Posterior vena cava (tissue), 2 donors: ENCODE data around the gene CREB3. TPM values are rescaled to one million over a fixed set of nuclear protein-coding genes. Genes with fewer than 3 reads are reported as not detected.

ENCODE experiments used
- DNase-seq: peaks from one replicate; pipeline ENCODE4 v3.0.0-alpha.2; 2020; ENCODE audit warnings: low spot score
- intact Hi-C, 2 donors: fragments of 100-400 bp; cut with DNase I; formaldehyde crosslinking; loops; one replicate each; pipeline versions ENCODE4 v1.14.1 to v1.14.2; 2022 to 2023
- total RNA-seq, 2 donors: library from RNA; stranded (reverse); fragmentation: NEBNext Ultra II Directional; extraction: Animal tissue kit (Norgen Biotek cat#: 25700); gene quantifications; one replicate each; pipeline ENCODE4 v1.2.1, GENCODE V29; 2021
- donor health status: DM: yes; HTN: yes; CAD: no.
- donor health status: DM: yes; HTN: yes; CAD: no.

The CREB3 gene
- total RNA-seq, 2 donors from 2014 or later, result 41.7 to 53.0 TPM

- intact Hi-C loops, result no loop called here
- no peak for DNase-seq
Observed at GRCh38 chr9:35738186-35738585, 5.7 kb downstream of the CREB3 start.

- DNase-seq, result no peak
- intact Hi-C loops, result no loop called here
Observed at GRCh38 chr9:35738924-35739323, 6.5 kb downstream of the CREB3 start.

- intact Hi-C loops, result no loop called here
- no peak for DNase-seq
Observed at GRCh38 chr9:35740243-35740642, 7.8 kb downstream of the CREB3 start.

- DNase-seq, result no peak
- intact Hi-C loops, result no loop called here
Observed at GRCh38 chr9:35741740-35742139, 9.3 kb downstream of the CREB3 start.

- intact Hi-C loops, result no loop called here
- no peak for DNase-seq
Observed at GRCh38 chr9:35743452-35743851, 11.0 kb downstream of the CREB3 start.

- no peak for DNase-seq
- intact Hi-C loops, result no loop called here
Observed at GRCh38 chr9:35743880-35744518, 11.5 kb downstream of the CREB3 start.

- intact Hi-C loops, result loop anchor here in 1 of 2 donors (5.0 kb wide), 1 partner anchor 48 kb away; no protein-coding TSS in a partner anchor
- no peak for DNase-seq
Observed at GRCh38 chr9:35745569-35745968, 13.1 kb downstream of the CREB3 start.

GRCh38 chr9:35746583-35746982, 14.1 kb downstream of the CREB3 start:
- no peak for DNase-seq
- intact Hi-C loops, result loop anchor here in 1 of 2 donors (5.0 kb wide), 1 partner anchor 49 kb away; no protein-coding TSS in a partner anchor

- no peak for DNase-seq
Observed at GRCh38 chr9:35748242-35748857, 15.9 kb downstream of the CREB3 start.

GRCh38 chr9:35748858-35749514, 16.5 kb downstream of the CREB3 start, which contains the start of the genes GBA2 and RGP1:
Gene GBA2, minus strand, starts transcription at chr9:35749228. Its CDS starts 524 bp downstream, at chr9:35748704.
Gene RGP1, plus strand, starts transcription at chr9:35749287. Its CDS starts 469 bp downstream, at chr9:35749756.
- peak; percentile 94 for DNase-seq
- intact Hi-C loops, result loop anchor here in 1 of 2 donors (5.0 kb wide), 1 partner anchor 52 kb away; no protein-coding TSS in a partner anchor

More at GRCh38 chr9:35748242-35748857, 15.9 kb downstream of the CREB3 start:
- intact Hi-C loops, result loop anchor here in 1 of 2 donors (5.0 kb wide), 1 partner anchor 51 kb away; no protein-coding TSS in a partner anchor

GRCh38 chr9:35749515-35750255, 17.2 kb downstream of the CREB3 start:
- intact Hi-C loops, result loop anchor here in 1 of 2 donors (5.0 kb wide), 1 partner anchor 52 kb away; no protein-coding TSS in a partner anchor
- DNase-seq, result peak; percentile 80

- intact Hi-C loops, result no loop called here
Observed at GRCh38 chr9:35750256-35750531, 17.7 kb downstream of the CREB3 start.

GRCh38 chr9:35753466-35753865, 21.0 kb downstream of the CREB3 start:
- DNase-seq, result no peak
- intact Hi-C loops, result no loop called here

More at GRCh38 chr9:35750256-35750531, 17.7 kb downstream of the CREB3 start:
- no peak for DNase-seq

- intact Hi-C loops, result no loop called here
- peak; percentile 58 for DNase-seq
Observed at GRCh38 chr9:35754264-35754663, 21.8 kb downstream of the CREB3 start, which contains the start of gene MSMP. Gene MSMP, minus strand, starts transcription at chr9:35754276. Its CDS starts 147 bp downstream, at chr9:35754129.

GRCh38 chr9:35755071-35755470, 22.6 kb downstream of the CREB3 start:
- DNase-seq, result no peak
- intact Hi-C loops, result no loop called here

GRCh38 chr9:35756275-35757225, 24.1 kb downstream of the CREB3 start:
- intact Hi-C loops, result no loop called here
- peak; percentile 91 for DNase-seq

- DNase-seq, result no peak
- intact Hi-C loops, result no loop called here
Observed at GRCh38 chr9:35757226-35757891, 24.9 kb downstream of the CREB3 start.

GRCh38 chr9:35757892-35758275, 25.4 kb downstream of the CREB3 start:
- intact Hi-C loops, result no loop called here

More at GRCh38 chr9:35757892-35758275, 25.4 kb downstream of the CREB3 start:
- no peak for DNase-seq
